ENCODE data around the gene AGAP6.
"Not testable (repeated sequence)": the region's sequence is repeated elsewhere in the genome, so short reads cannot be mapped to it uniquely, and the experiment has no call there.

- TF ChIP-seq POLR2A (IDR thresholded peaks at IDR 0.05; ENCODE audit: low read depth, low read length); TAF1 (IDR thresholded peaks at IDR 0.05; ENCODE audit: borderline replicate concordance, low read depth, low read length); POLR2AphosphoS5 (IDR thresholded peaks at IDR 0.05; ENCODE audit: low read depth, low read length): not testable (repeated sequence)
Observed at GRCh38 chr10:50017646-50018045, 29.4 kb downstream of the AGAP6 start.

Data from GM12892 (cell line).